Peyer's patch (tissue), 4 donors: ENCODE results near the gene CHMP1A. TPM values are rescaled to one million over a fixed set of nuclear protein-coding genes. Genes with fewer than 3 reads are reported as not detected.
"Not testable (repeated sequence)": the region's sequence is repeated elsewhere in the genome, so short reads cannot be mapped to it uniquely, and the experiment has no call there.

Source experiments
- DNase-seq, 3 donors: peaks; one replicate each; pipeline ENCODE4 v3.0.0-alpha.2; 2017 to 2019
- H3K27ac ChIP-seq, 4 donors: fragments of 200-600 bp; sonication (generic); one replicate each; pipeline ENCODE4 v1.5.1; 2016 to 2019
- H3K27me3 ChIP-seq, 2 donors: fragments of 200-600 bp; sonication (generic); one replicate each; pipeline ENCODE4 v1.5.1; 2019
- H3K36me3 ChIP-seq, 3 donors: fragments of 200-600 bp; sonication (generic); one replicate each; pipeline ENCODE4 v1.5.1; 2016 to 2019
- H3K4me1 ChIP-seq, 4 donors: fragments of 200-600 bp; sonication (generic); one replicate each; pipeline ENCODE4 v1.5.1; 2016 to 2019
- H3K4me3 ChIP-seq, 4 donors: fragments of 200-600 bp; sonication (generic); 1 replicate in 3 of 4; 2 replicates in 1 of 4; pipeline ENCODE4 v1.5.1; 2016 to 2019; ENCODE audit warnings: mild to moderate bottlenecking in 1 of 4
- H3K9me3 ChIP-seq, 4 donors: fragments of 200-600 bp; sonication (generic); one replicate each; pipeline ENCODE4 v1.5.1; 2016 to 2019; ENCODE audit warnings: mild to moderate bottlenecking in 1 of 4
- CTCF ChIP-seq, 6 experiments: fragments of 450-650 bp in 4 of 6; fragments of 200-600 bp in 2 of 6; sonication (generic) in 1 of 6; IDR thresholded peaks; one replicate each; pipeline ENCODE4 v1.5.1; 2017 to 2019; ENCODE audit warnings: antibody characterized with exemption in 6 of 6, mild to moderate bottlenecking in 3 of 6, moderate library complexity in 1 of 6
- POLR2A ChIP-seq, 2 donors: fragments of 450-650 bp; IDR thresholded peaks; one replicate each; pipeline ENCODE4 v1.5.1; 2017; ENCODE audit warnings: antibody characterized with exemption in 2 of 2, mild to moderate bottlenecking in 2 of 2, moderate library complexity in 2 of 2
- total RNA-seq, 4 donors: library from RNA; depleted of rRNA; stranded (reverse); fragments of >200 nt; gene quantifications; one replicate each; pipeline ENCODE4 v1.1.0, GENCODE V29; 2016

CHMP1A gene
- total RNA-seq, 4 donors from 2014 or later: 88.3 to 246 (median 196) TPM

- H3K4me1 ChIP-seq: peaks cover 0 to 37% (median 19%) of the 10 kb centered on the region in 4 donors
- no peak overlapping the region for H3K4me3 ChIP-seq
- no peaks in the 10 kb centered on the region for H3K9me3 ChIP-seq
- TF ChIP-seq CTCF (IDR thresholded peaks at IDR 0.05) (no peak), POLR2A (IDR thresholded peaks at IDR 0.05) (no peak)
- no peaks in the 10 kb centered on the region for H3K27me3 ChIP-seq
- peak overlapping the region in 1 of 4 donors; percentile 49 for H3K27ac ChIP-seq
- H3K36me3 ChIP-seq: peaks cover 0 to 63% (median 0%) of the 10 kb centered on the region in 3 donors
- peak; percentile 50 to 70 (median 55) for DNase-seq
Observed at GRCh38 chr16:89696670-89697128, 39.2 kb upstream of the CHMP1A start.

- Histone ChIP-seq H3K27me3 (no peaks in the 10 kb centered on the region), H3K27ac (peak overlapping the region in 1 of 4 donors; percentile 49), H3K36me3 (peaks cover 0 to 70% (median 0%) of the 10 kb centered on the region in 3 donors), H3K9me3 (no peaks in the 10 kb centered on the region), H3K4me3 (no peak overlapping the region), H3K4me1 (peaks cover 0 to 37% (median 18%) of the 10 kb centered on the region in 4 donors)
- DNase-seq: peak in 1 of 3 donors; percentile 46
- TF ChIP-seq CTCF (IDR thresholded peaks at IDR 0.05) (no peak), POLR2A (IDR thresholded peaks at IDR 0.05) (no peak)
Observed at GRCh38 chr16:89695875-89696669, 38.6 kb upstream of the CHMP1A start.

- H3K36me3 ChIP-seq: peaks cover 0 to 76% (median 2%) of the 10 kb centered on the region in 3 donors
Observed at GRCh38 chr16:89695086-89695874, 37.8 kb upstream of the CHMP1A start.

GRCh38 chr16:89694784-89695085 lies 37.2 kb upstream of the CHMP1A start:
- H3K27me3 ChIP-seq, DNase-seq, H3K9me3 ChIP-seq, H3K4me3 ChIP-seq: not testable (repeated sequence)
- H3K27ac ChIP-seq: peak overlapping the region in 1 of 4 donors; percentile 45
- peaks cover 0 to 28% (median 12%) of the 10 kb centered on the region in 4 donors for H3K4me1 ChIP-seq
- peaks cover 0 to 79% (median 3%) of the 10 kb centered on the region in 3 donors for H3K36me3 ChIP-seq

More at GRCh38 chr16:89695086-89695874, 37.8 kb upstream of the CHMP1A start:
- DNase-seq: peak in 2 of 3 donors; percentile 46 to 65
- no peak overlapping the region for H3K4me3 ChIP-seq
- no peaks in the 10 kb centered on the region for H3K27me3 ChIP-seq
- H3K9me3 ChIP-seq: no peaks in the 10 kb centered on the region
- TF ChIP-seq CTCF (IDR thresholded peaks at IDR 0.05) (no peak), POLR2A (IDR thresholded peaks at IDR 0.05) (no peak)
- H3K4me1 ChIP-seq: peaks cover 0 to 31% (median 14%) of the 10 kb centered on the region in 4 donors
- H3K27ac ChIP-seq: peak overlapping the region in 1 of 4 donors; percentile 45

- TF ChIP-seq CTCF (IDR thresholded peaks at IDR 0.05): no peak
- TF ChIP-seq POLR2A (IDR thresholded peaks at IDR 0.05): no peak
- Histone ChIP-seq H3K36me3 (peaks cover 0 to 84% (median 3%) of the 10 kb centered on the region in 3 donors), H3K4me3 (no peak overlapping the region), H3K9me3 (no peaks in the 10 kb centered on the region), H3K27me3 (no peaks in the 10 kb centered on the region), H3K4me1 (peaks cover 0 to 23% (median 10%) of the 10 kb centered on the region in 4 donors), H3K27ac (no peak overlapping the region)
- peak in 1 of 3 donors; percentile 51 for DNase-seq
Observed at GRCh38 chr16:89693931-89694783, 36.6 kb upstream of the CHMP1A start.
